EH (cell line): ENCODE data around the gene CAD.

Source experiments
- DNase-seq: peaks from one replicate; pipeline ENCODE4 v3.0.0-alpha.2; 2015; ENCODE audit warnings: low read depth

CAD gene

DNA sequence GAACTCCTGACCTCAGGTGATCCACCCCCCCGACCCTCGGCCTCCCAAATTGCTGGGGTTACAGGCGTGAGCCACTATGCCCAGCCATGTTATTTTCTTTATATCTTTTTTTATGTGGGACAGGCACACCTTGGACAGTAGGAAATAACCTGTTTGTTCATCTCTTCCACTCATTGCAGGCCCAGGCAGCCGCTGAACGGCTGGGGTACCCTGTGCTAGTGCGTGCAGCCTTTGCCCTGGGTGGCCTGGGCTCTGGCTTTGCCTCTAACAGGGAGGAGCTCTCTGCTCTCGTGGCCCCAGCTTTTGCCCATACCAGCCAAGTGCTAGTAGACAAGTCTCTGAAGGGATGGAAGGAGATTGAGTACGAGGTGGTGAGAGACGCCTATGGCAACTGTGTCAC lies 8.4 kb downstream of the CAD start:
- DNase-seq: no peak

DNA sequence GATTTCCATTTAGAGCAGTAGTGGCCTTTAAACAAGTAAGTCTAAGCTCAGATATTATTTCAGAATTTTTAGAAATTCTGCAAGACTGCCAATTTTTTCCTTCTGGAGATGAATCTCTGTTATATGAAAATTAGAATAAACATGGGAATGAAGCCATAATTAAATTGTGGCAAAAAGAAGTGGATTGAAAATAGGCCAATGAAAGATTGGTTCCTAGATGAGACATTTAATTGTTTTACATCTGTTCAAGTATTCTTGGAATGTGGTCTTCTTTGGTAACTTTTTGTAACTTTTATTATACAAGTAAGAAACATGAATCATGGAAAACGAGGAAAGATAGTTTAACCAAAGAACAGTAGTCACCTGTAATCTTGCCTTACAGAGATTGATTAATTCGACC lies 10.3 kb downstream of the CAD start:
- peak; percentile 13 for DNase-seq

DNA sequence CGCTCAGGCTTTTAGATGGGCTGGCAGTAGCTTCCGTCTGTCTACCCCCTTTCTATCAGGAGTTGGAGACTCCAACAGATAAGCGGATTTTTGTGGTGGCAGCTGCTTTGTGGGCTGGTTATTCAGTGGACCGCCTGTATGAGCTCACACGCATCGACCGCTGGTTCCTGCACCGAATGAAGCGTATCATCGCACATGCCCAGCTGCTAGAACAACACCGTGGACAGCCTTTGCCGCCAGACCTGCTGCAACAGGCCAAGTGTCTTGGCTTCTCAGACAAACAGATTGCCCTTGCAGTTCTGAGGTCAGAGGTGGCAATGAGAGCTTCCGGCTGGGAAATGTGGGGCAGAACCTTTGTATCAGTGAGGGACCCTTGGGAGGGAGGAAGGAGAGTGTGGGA lies 14.8 kb downstream of the CAD start:
- no peak for DNase-seq

DNA sequence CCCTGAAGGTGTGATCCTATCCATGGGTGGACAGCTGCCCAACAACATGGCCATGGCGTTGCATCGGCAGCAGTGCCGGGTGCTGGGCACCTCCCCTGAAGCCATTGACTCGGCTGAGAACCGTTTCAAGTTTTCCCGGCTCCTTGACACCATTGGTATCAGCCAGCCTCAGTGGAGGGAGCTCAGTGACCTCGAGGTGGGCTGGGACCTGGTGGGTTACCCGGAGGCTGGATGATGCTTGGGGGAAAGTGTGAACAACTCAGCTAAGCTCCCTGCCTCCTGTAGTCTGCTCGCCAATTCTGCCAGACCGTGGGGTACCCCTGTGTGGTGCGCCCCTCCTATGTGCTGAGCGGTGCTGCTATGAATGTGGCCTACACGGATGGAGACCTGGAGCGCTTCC lies 16.2 kb downstream of the CAD start:
- no peak for DNase-seq

DNA sequence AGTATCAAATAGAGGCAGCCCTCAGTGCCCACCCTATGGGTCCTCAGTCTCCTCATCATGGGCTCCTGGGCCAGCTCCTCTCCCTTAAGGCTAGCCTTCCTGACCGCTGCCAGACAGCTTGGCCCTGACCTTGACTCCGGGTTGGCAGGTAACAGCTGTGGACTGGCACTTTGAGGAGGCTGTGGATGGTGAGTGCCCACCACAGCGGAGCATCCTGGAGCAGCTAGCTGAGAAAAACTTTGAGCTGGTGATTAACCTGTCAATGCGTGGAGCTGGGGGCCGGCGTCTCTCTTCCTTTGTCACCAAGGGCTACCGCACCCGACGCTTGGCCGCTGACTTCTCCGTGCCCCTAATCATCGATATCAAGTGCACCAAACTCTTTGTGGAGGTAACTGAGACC lies 19.0 kb downstream of the CAD start:
- no peak for DNase-seq

DNA sequence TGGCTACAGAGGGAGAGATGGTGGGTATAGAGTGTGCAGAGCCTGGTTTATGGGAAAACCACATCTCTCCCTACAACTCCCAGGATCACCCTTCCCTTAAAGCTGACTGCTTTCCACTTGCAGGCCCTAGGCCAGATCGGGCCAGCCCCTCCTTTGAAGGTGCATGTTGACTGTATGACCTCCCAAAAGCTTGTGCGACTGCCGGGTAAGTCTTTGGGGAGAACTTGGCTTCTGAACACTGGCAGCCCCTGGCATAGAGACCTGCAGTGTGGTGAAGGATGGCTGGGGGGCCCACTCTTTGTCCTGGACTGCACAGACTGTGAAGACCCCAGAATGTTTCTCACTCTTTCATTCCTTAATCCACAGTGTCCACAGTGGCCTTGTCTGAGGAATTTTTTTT lies 19.5 kb downstream of the CAD start:
- DNase-seq: no peak

DNA sequence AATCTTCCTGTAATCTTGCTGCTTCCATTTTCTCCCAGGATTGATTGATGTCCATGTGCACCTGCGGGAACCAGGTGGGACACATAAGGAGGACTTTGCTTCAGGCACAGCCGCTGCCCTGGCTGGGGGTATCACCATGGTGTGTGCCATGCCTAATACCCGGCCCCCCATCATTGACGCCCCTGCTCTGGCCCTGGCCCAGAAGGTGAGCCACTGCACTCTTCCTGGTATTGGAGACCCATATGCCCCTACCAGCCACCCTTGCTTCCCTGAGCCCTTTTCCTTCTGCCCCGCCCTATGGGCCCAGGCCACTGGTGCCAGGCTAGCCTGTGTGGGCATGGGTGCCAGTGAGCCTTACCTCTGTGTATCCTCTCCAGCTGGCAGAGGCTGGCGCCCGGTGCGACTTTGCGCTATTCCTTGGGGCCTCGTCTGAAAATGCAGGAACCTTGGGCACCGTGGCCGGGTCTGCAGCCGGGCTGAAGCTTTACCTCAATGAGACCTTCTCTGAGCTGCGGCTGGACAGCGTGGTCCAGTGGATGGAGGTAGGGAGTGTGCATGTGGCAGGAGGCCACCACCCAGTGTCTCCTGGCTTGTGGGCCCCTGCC lies 20.3 kb downstream of the CAD start:
- no peak for DNase-seq

DNA sequence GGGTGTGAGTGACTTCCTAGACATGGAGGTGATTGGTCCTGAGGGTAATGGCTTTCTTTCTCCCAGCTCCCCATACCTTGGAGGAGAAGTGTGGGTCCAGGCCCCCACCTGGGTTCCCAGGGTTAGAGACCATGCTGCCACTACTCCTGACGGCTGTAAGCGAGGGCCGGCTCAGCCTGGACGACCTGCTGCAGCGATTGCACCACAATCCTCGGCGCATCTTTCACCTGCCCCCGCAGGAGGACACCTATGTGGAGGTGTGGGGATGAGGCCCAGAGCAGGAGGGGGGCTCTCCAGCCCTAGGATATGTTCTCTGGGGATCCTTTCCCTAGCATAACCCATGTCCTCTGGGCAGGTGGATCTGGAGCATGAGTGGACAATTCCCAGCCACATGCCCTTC lies 21.8 kb downstream of the CAD start:
- no peak for DNase-seq

DNA sequence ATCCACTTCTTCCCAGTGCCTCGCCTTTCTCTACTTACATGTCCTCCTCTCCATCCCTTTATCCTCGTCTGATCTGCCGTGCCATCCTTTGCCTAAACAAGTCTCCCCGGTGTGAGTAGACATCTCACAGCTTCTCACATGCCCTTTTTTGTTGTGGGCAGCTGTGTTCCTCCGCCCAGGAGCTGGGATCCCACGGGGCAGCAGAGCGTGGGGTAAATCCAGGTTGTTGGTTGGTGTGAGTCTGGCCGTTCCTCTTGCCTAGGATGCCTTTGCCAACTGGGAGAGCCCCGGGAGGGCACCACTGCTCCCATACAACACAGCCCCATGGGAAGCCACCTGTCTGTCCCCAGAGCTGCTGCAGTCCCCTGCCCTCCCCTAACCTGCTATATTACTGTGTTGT lies 23.2 kb downstream of the CAD start:
- no peak for DNase-seq

DNA sequence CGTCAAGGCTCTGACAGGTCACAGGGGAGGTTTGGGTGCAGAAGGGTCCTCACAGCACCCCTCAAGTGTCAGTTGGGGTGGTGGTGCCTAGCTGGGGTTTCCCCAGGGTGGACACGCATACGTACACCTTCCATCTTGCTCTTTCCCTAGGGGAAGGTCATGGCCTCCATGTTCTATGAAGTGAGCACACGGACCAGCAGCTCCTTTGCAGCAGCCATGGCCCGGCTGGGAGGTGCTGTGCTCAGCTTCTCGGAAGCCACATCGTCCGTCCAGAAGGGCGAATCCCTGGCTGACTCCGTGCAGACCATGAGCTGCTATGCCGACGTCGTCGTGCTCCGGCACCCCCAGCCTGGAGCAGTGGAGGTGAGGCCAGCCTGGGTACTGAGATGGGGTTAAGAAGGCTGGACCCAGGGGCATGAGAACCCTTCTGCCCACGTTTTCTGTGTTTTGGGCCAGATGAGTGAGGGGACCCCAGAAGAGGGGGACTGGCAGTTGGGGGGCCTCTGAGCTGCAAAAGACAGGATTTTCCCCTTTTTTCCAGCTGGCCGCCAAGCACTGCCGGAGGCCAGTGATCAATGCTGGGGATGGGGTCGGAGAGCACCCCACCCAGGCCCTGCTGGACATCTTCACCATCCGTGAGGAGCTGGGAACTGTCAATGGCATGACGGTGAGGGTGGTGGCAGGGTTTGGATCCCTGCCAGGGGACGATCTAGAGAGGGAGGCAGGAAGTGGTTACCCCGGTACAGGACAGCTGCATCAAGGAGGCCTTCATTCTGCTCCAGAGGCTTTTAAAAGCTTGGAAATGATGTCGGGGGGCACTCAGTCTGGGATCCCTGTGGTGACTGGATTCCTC lies 24.8 kb downstream of the CAD start:
- DNase-seq: peak; percentile 13

DNA sequence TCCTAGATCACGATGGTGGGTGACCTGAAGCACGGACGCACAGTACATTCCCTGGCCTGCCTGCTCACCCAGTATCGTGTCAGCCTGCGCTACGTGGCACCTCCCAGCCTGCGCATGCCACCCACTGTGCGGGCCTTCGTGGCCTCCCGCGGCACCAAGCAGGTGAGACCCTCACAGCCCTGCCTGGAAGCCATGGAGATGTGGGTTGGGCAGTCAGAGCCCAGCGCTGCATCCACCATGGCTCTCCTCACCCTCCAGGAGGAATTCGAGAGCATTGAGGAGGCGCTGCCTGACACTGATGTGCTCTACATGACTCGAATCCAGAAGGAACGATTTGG lies 25.4 kb downstream of the CAD start:
- DNase-seq: no peak

DNA sequence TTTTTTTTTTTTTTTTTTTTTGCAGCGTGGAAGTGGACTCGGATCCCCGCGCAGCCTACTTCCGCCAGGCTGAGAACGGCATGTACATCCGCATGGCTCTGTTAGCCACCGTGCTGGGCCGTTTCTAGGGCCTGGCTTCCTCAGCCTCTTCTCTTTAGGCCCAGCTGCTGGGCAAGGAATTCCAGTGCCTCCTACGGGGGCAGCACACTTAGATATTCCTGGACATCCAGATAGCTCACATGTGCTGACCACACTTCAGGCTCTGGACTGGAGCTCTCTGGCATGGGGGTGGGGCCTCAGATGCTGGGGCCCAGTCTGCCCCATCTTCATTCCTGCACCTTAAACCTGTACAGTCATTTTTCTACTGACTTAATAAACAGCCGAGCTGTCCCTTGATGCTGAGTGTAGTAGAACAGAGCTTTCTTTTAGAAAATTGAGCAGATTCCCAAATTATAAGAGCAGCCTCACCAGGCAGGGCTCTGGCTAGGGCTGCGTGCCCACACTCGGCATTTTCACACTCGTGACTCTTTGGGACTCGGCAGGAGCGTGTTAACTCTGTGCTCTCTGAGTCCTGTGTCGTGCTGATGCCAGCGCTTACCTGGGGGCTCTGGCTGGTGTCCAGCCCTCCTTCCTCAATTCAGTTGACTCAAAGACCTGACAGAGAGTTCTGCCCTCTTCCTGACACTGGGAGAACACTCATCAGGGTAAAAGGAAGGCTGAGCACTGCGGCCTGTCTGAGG lies 26.4 kb downstream of the CAD start:
- DNase-seq: no peak

DNA sequence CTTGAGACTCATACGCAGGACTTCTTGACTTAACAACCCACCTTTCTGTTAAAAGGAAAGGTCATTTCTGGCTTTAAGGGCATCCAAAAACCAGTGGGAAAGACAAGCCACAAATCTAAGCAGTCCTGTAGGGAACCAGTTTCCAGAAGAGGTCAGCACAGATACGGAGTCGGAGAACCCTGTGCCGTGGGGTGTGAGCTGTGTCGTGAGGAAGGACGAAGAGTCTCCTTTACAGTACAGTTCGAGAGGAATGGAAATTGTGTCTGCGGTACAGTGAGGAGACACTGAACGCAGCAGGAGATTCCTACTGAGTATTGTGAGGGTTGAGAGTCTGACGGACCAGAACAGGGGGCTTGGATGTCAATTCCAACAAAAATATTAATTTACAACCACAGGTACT lies 27.9 kb downstream of the CAD start:
- no peak for DNase-seq

DNA sequence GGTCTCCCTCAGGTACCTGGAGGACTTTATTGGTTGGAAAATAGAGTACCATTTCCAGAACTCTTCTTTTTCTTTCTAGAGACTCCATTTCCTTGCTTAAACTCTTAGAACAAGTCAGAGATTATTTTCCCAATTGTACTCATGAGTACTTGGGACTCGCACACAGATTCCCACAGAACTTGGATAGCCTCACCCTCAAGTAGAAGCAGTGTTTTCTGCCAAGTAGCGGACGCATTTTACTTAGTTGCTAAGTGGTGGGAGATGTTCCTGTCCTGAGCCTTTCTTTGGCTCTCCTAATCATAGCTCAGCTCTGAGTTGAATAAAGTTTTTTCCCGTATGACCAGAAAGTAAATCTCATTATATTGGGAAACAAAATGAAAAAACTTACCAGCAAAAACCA lies 28.5 kb downstream of the CAD start:
- no peak for DNase-seq

DNA sequence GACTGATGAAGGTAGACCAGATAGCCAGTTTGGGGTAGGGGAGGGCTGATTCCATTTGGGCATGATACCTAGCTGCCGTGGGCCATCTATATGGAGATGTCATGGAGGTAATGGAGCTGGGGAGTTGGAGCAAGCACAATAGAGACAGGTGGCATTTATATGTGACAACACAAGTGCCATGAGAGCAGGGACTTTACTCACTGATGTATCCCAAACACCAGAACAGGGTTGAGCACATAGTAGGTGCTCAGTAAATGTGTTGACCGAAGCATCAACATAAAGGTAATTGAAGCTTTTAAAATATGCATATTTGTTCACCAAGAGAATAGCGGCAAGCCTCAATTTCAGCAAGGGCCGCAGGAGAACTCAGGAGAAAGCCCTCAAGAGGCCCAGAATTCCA lies 30.7 kb downstream of the CAD start:
- no peak for DNase-seq

DNA sequence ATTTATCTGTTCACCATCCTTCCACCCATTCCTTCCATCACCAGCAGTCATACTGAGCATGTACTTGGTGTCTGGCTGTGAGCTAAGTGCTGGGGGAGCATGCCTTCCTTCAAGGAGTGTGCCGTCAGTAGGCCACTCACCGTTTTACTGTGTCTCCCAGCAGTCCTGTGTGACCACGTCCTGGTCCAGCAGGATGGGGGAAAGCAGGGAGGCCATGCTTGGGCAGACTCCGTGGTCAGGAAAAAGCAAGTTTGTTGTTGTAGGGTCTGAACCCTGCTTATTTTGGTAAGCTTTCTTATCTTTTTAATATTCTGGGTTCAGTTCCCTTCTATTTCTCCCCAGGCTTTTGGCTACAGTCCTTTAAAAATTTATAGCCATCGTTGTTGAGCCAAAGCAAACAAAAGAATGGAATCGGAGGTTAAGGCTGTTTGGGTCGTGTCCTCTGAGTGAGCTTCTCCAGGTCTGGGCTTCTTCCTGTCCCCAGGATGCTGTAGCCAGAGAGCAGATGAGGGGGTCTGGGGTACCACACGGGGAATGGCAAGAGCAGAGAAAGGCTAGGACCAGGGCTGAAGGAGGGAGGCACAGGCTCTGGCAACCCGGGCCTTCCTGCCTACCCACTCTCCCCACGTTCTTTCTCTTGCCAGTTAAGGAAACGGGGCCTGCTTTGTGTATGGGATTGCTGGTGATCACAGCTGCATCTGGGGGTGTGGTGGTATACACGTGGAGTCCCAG lies 32.2 kb downstream of the CAD start:
- peak; percentile 79 for DNase-seq

DNA sequence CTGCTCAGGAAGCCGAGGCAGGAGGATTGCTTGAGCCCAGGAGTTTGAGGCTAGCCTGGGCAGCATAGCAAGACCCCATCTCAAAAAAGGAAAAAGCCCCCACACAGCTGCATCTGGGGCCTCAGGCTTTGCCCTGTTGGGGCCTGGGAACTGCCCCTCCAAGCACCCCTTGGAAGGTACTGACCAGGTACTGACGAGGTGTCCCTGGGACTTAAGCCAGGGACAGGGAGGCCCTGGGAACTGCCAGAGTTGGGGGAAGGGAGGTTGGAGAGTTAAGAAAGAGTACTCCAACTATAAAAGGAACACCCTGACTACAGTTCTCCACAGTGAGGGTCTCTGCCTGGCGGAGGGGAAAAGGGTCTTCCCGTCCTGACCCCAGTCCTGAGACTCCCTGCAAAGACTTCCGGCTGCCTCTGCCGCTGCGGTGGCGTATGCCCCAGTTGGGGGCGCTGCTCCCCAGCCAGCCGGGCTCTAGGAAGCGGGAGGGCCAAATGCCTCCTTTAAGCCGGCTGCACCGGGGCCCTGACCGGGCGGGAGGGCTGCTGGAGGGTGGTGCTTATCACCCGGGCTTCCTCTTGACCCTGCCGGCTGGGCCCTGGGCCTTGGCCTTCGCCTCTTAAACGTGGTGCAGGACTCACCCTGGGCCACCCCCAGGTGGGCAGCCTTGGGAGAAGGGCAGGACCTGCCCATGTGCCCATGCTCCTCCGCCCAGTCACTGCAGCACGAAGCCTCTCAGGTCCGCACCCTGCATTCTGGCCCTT lies 32.9 kb downstream of the CAD start:
- peak; percentile 39 for DNase-seq

DNA sequence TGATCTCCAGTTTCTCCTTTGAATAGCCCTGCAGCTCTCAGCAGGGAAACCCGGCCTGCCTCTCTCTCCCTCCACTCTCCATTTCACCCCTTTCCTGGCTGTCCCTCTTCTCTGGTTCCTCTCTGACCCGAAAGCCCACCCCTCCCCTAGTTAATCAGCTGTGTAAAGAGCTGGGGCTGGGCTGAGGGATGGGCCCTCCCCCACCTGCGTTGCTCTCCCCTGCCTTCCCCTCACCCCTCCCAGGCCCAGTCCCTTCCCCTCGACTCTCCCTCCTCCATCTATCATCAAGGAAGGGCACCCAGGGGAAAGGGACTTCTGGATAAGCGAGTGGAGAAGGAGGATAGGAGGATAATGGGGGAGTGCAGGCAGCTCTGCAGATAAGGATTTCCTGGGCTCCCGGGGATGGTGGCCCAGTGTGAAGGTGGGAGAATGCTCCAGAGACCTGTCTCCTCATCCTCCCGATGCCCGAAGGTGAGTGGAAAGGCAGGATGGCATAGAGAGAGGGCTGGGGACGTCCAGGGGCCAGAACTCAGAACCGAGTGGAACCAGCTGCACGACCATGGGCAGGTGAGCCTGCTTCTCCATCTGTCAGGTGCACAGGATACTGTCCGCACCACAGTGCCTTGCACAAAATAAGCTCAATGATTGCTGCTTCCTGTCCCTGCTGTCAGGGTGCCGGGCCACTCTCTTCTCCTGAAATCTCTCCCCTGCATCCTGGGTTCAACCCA lies 33.6 kb downstream of the CAD start:
- DNase-seq: no peak

DNA sequence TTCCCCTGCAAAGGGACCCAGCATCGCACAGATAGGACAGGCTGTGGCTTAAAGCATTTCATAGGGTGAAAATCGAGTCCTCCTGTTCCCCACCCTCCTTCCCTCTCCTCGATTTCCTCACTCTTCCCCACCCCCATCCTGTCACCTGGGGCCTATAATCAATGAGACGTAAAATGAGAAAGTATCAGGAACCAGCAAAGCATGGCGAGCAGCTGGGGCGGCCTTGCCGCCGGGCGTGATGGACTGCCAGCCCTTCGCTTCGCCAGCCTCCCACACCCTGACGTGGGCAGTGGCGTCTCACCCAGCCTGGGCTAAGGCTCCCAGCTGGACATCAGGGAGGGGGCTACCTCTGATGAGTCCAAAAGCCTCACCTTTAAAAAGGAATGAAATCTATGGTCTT lies 34.6 kb downstream of the CAD start:
- no peak for DNase-seq

DNA sequence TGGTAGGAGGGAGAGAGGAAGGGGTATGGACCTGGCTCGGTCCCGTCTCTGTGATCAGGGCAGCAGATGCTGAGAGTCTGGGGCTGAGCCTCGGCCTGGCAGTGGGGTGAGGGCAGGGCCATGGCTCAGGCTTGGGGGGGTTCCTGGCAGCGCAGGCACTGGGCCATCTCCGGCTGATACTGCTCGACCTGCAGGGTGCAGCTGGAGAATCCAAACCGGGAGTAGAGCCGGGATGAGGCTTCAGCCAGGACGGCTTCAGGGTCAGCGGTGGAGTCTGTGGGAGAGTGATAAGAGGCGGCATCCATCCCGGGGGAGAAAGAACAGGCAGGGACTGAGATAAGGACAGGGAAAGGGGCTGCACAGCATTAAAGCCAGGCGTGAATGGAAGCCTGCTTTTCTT lies 38.0 kb downstream of the CAD start:
- no peak for DNase-seq

DNA sequence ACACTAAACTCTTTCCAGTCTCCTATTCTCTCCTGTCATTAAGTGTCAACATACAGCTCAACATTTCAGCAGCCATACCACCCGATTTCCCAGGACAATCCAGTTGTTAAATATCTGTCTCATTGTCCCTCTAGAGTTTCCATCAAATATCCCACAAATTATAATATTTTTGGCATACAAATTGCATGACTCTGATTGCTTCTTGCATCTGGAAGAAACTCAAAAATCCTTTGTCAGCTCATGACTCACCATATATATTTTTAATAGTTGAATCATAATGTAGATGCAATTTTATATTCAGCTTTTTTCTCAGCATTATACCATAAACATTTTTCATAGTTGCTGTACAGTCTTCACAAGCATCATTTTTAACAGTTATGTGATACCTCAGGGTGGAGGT lies 38.5 kb downstream of the CAD start:
- peak; percentile 68 for DNase-seq
